Measurements from ENCODE around the gene ANKRD2.
A peak's percentile ranks its signal among the peaks of the same experiment; 100 is the strongest.
"Not testable (repeated sequence)": the region's sequence is repeated elsewhere in the genome, so short reads cannot be mapped to it uniquely, and the experiment has no call there.

The ANKRD2 gene

GRCh38 chr10:97573021-97573420, 442 bp downstream of the ANKRD2 start:
- no peak for DNase-seq

GRCh38 chr10:97573672-97574071, 1.1 kb downstream of the ANKRD2 start:
- DNase-seq: no peak

GRCh38 chr10:97574374-97575126, 2.0 kb downstream of the ANKRD2 start:
- DNase-seq: peak; percentile 91 to 97

- DNase-seq: peak in 1 of 2 experiments; percentile 59
These were observed 2.6 kb downstream of the ANKRD2 start for GRCh38 chr10:97575127-97575668.

- not testable (repeated sequence) for DNase-seq
These were observed 3.9 kb downstream of the ANKRD2 start for GRCh38 chr10:97576487-97576886.

GRCh38 chr10:97577701-97578100, 5.1 kb downstream of the ANKRD2 start:
- no peak for DNase-seq

GRCh38 chr10:97578171-97578844, 5.7 kb downstream of the ANKRD2 start:
- no peak for DNase-seq

GRCh38 chr10:97580421-97581367, 8.1 kb downstream of the ANKRD2 start:
- DNase-seq: no peak

- DNase-seq: no peak
These were observed 9.6 kb downstream of the ANKRD2 start for GRCh38 chr10:97582169-97582568.

GRCh38 chr10:97583476-97583875, 10.9 kb downstream of the ANKRD2 start:
- no peak for DNase-seq

- DNase-seq: peak in 1 of 2 experiments; percentile 12
These were observed 11.7 kb downstream of the ANKRD2 start, which contains the start of gene HOGA1 for GRCh38 chr10:97584060-97584797. HOGA1 (plus strand) TSS chr10:97584389; CDS start chr10:97584704, 315 bp downstream.

- DNase-seq: no peak
These were observed 12.3 kb downstream of the ANKRD2 start for GRCh38 chr10:97584798-97585438.

- DNase-seq: no peak
These were observed 12.8 kb downstream of the ANKRD2 start for GRCh38 chr10:97585439-97585811.

- DNase-seq: no peak
These were observed 14.6 kb downstream of the ANKRD2 start for GRCh38 chr10:97587183-97587582.

GRCh38 chr10:97589479-97589878, 16.9 kb downstream of the ANKRD2 start, which contains the start of gene C10orf62:
C10orf62 (plus strand) TSS chr10:97589721; CDS start chr10:97589898, 177 bp downstream.
- DNase-seq: no peak

- no peak for DNase-seq
These were observed 17.6 kb downstream of the ANKRD2 start for GRCh38 chr10:97590082-97590747.

- no peak for DNase-seq
These were observed 18.3 kb downstream of the ANKRD2 start for GRCh38 chr10:97590748-97591495.

- no peak for DNase-seq
These were observed 20.8 kb downstream of the ANKRD2 start for GRCh38 chr10:97593421-97593820.

- peak; percentile 36 to 63 for DNase-seq
These were observed 23.8 kb downstream of the ANKRD2 start for GRCh38 chr10:97596101-97597082.

Measured in SW 1271 (cell line).